ENCODE measurements around the gene CA5A. TPM values are rescaled to one million over a fixed set of nuclear protein-coding genes. Genes with fewer than 3 reads are reported as not detected.

The CA5A gene
- total RNA-seq, 2 donors from 2014 or later, result not detected

GRCh38 chr16:87847785-87848675 lies 88.3 kb downstream of the CA5A start:
- intact Hi-C loops (cut with DNase I), result no loop called here
- ATAC-seq (no peak), DNase-seq (no peak)

GRCh38 chr16:87847467-87847784 lies 88.9 kb downstream of the CA5A start:
- intact Hi-C loops (cut with DNase I), result no loop called here
- no peak for DNase-seq

GRCh38 chr16:87846705-87847466 lies 89.4 kb downstream of the CA5A start:
- ATAC-seq (no peak), DNase-seq (no peak)
- intact Hi-C loops (cut with DNase I), result no loop called here

More at GRCh38 chr16:87847467-87847784, 88.9 kb downstream of the CA5A start:
- ATAC-seq, result no peak

GRCh38 chr16:87845807-87846619 lies 90.3 kb downstream of the CA5A start:
- intact Hi-C loops (cut with DNase I), result no loop called here
- DNase-seq, result no peak
- peak; percentile 45 to 56 for ATAC-seq

GRCh38 chr16:87845213-87845612 lies 91.1 kb downstream of the CA5A start:
- ATAC-seq (peak in 1 of 2 donors; percentile 6), DNase-seq (no peak)
- intact Hi-C loops (cut with DNase I), result no loop called here

- ATAC-seq, result no peak
- no peak for DNase-seq
- intact Hi-C loops (cut with DNase I), result no loop called here
These were observed 91.5 kb downstream of the CA5A start for GRCh38 chr16:87844809-87845208.

GRCh38 chr16:87844120-87844733 lies 92.1 kb downstream of the CA5A start:
- no peak for ATAC-seq
- no peak for DNase-seq
- intact Hi-C loops (cut with DNase I), result no loop called here

GRCh38 chr16:87843678-87844105 lies 92.6 kb downstream of the CA5A start:
- no peak for DNase-seq
- intact Hi-C loops (cut with DNase I), result no loop called here
- no peak for ATAC-seq

GRCh38 chr16:87842209-87842869 lies 94.0 kb downstream of the CA5A start:
- DNase-seq (no peak), ATAC-seq (no peak)
- intact Hi-C loops (cut with DNase I), result no loop called here

- intact Hi-C loops (cut with DNase I), result no loop called here
- ATAC-seq (no peak), DNase-seq (no peak)
These were observed 94.8 kb downstream of the CA5A start for GRCh38 chr16:87841340-87842208.

GRCh38 chr16:87840271-87840978 lies 95.9 kb downstream of the CA5A start:
- intact Hi-C loops (cut with DNase I), result no loop called here
- no peak for ATAC-seq
- no peak for DNase-seq

- ATAC-seq (no peak), DNase-seq (no peak)
- intact Hi-C loops (cut with DNase I), result no loop called here
These were observed 96.6 kb downstream of the CA5A start for GRCh38 chr16:87839542-87840270.

GRCh38 chr16:87838643-87839541 lies 97.4 kb downstream of the CA5A start:
- ATAC-seq (no peak), DNase-seq (no peak)
- intact Hi-C loops (cut with DNase I), result no loop called here
